ENCODE measurements around the gene ARTN.

GRCh38 chr1:43934101-43934985 lies 742 bp downstream of the ARTN start:
- TF ChIP-seq POLR2A (IDR thresholded peaks at IDR 0.05), result no peak
- TF ChIP-seq CTCF (IDR thresholded peaks at IDR 0.05), result peak; percentile 86 to 89 (median 87)

Measured in uterus (tissue), 2 donors.